Kidney (tissue), 14 donors: ENCODE results near the gene GP2. TPM values are rescaled to one million over a fixed set of nuclear protein-coding genes. Genes with fewer than 3 reads are reported as not detected.

Source experiments
- DNase-seq, 5 donors: peaks; one replicate each; pipeline ENCODE4 v3.0.0-alpha.2; 2013 to 2020
- FAIRE-seq: peaks from 2 replicates; lab custom pipeline; 2012; peaks lifted over from hg19 to GRCh38; lab: Jason Lieb, UNC
- H3K27ac ChIP-seq, 2 donors: one replicate each; pipeline ENCODE4 v1.7.0; 2013; ENCODE audit warnings: low read depth in 2 of 2, low read length in 2 of 2, inconsistent platforms in 1 of 2
- H3K27me3 ChIP-seq: one replicate; pipeline ENCODE4 v1.7.1; 2013; ENCODE audit warnings: low read length, inconsistent platforms; ENCODE audit not compliant: control insufficient read depth, insufficient read depth
- H3K36me3 ChIP-seq, 3 donors: one replicate each; pipeline versions ENCODE4 v1.7.0 to v1.7.1; 2013; ENCODE audit warnings: low read length in 3 of 3, control low read depth in 1 of 3, inconsistent platforms in 1 of 3; ENCODE audit not compliant: insufficient read depth in 3 of 3, control insufficient read depth in 2 of 3
- H3K4me1 ChIP-seq, 3 donors: one replicate each; pipeline versions ENCODE4 v1.7.0 to v1.7.1; 2013; ENCODE audit warnings: low read length in 3 of 3, inconsistent platforms in 1 of 3, low read depth in 1 of 3; ENCODE audit not compliant: control insufficient read depth in 2 of 3, insufficient read depth in 2 of 3
- H3K4me3 ChIP-seq, 3 donors: one replicate each; pipeline versions ENCODE4 v1.7.0 to v1.8.1; 2013; ENCODE audit warnings: low read length in 3 of 3, control low read depth in 1 of 3, inconsistent platforms in 1 of 3
- H3K9ac ChIP-seq, 3 donors: one replicate each; pipeline versions ENCODE4 v1.7.0 to v1.7.1; 2013; ENCODE audit warnings: low read length in 3 of 3, control low read depth in 1 of 3, inconsistent platforms in 1 of 3
- H3K9me3 ChIP-seq, 3 donors: one replicate each; pipeline versions ENCODE4 v1.7.0 to v1.7.1; 2013; ENCODE audit warnings: low read length in 3 of 3, control low read depth in 1 of 3, inconsistent platforms in 1 of 3; ENCODE audit not compliant: control insufficient read depth in 2 of 3, insufficient read depth in 1 of 3
- intact Hi-C: fragments of 100-400 bp; cut with DNase I; formaldehyde crosslinking; loops from one replicate; pipeline ENCODE4 v1.11.1; 2022
- polyA plus RNA-seq: library from polyadenylated mRNA; stranded (reverse); fragments of 350-450 nt; fragmentation: Illumina TruSeq; extraction: RNeasy Lipid Tissue Mini Kit (QIAGEN cat#74804); gene quantifications from one replicate; pipeline ENCODE4 v1.2.3, GENCODE V29; 2014; ENCODE audit warnings: low read depth, low replicate concordance; ENCODE audit not compliant: insufficient read depth
- total RNA-seq: library from RNA; stranded (reverse); fragmentation: NEBNext Ultra II Directional; extraction: Animal tissue kit (Norgen Biotek cat#: 25700); gene quantifications from one replicate; pipeline ENCODE4 v1.2.1, GENCODE V29; 2021
- TF ChIP-seq, protein P1 (sequence below): IDR thresholded peaks from 3 replicates; pipeline ENCODE4 v1.5.1; 2012; ENCODE audit warnings: mild to moderate bottlenecking, moderate library complexity, borderline replicate concordance; ENCODE audit not compliant: insufficient read depth; ENCODE audit errors: extremely low read depth
- donor health status: control.
- donor health status: control.
- donor health status: control.
- donor health status: control.
- donor health status: control.
- donor health status: DM: yes; HTN: yes; CAD: no.
- donor health status: Normal renal cell carcinoma (clear cell type).

Gene GP2
- total and polyA plus RNA-seq, 2 donors from 2014 or later: 0.94 to 9.3 TPM

DNA sequence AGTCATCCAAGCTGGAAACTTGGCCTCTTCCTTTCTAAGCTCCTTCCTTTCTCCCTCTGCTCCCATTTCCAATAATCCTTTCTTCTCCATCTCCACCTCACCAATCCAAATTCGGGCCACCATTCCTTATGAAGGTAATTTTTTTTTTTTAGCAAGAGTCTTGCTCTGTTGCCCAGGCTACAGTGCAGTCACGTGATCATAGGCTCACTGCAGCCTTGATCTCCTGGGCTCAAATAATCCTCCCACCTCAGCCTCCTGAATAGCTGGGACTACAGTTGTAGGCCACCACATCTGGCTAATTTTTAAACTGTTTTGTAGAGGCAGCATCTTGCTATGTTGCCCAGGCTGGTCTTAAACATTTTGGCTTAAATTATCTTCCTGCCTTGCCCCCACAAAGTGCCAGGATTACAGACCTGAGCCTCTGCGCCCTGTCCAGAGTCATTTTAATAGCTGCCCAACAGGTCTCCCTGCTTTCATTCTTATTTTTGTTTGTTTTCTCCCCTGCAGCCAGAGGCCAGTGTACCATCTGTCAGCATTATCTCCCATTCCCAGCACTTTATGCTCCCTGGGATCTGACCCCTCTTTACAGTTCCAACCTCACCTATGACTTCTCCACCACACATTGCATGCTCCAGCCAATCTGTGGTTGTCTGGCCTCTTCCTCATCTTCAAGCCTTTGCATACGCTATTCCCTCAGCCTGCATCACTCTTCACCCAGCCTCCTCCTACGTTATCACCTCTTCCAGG is 2.3 kb upstream of the GP2 start:
- H3K4me1 ChIP-seq: no peaks in the 10 kb centered on the region
- H3K9ac ChIP-seq: no peak overlapping the region
- DNase-seq: no peak
- H3K9me3 ChIP-seq: no peaks in the 10 kb centered on the region
- TF ChIP-seq, protein P1, sequence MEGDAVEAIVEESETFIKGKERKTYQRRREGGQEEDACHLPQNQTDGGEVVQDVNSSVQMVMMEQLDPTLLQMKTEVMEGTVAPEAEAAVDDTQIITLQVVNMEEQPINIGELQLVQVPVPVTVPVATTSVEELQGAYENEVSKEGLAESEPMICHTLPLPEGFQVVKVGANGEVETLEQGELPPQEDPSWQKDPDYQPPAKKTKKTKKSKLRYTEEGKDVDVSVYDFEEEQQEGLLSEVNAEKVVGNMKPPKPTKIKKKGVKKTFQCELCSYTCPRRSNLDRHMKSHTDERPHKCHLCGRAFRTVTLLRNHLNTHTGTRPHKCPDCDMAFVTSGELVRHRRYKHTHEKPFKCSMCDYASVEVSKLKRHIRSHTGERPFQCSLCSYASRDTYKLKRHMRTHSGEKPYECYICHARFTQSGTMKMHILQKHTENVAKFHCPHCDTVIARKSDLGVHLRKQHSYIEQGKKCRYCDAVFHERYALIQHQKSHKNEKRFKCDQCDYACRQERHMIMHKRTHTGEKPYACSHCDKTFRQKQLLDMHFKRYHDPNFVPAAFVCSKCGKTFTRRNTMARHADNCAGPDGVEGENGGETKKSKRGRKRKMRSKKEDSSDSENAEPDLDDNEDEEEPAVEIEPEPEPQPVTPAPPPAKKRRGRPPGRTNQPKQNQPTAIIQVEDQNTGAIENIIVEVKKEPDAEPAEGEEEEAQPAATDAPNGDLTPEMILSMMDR: no peak
- no peak overlapping the region for H3K4me3 ChIP-seq
- H3K36me3 ChIP-seq: no peaks in the 10 kb centered on the region
- H3K27ac ChIP-seq: no peak overlapping the region
- no peak for FAIRE-seq
- H3K27me3 ChIP-seq: no peaks in the 10 kb centered on the region
- intact Hi-C loops: no loop called here

DNA sequence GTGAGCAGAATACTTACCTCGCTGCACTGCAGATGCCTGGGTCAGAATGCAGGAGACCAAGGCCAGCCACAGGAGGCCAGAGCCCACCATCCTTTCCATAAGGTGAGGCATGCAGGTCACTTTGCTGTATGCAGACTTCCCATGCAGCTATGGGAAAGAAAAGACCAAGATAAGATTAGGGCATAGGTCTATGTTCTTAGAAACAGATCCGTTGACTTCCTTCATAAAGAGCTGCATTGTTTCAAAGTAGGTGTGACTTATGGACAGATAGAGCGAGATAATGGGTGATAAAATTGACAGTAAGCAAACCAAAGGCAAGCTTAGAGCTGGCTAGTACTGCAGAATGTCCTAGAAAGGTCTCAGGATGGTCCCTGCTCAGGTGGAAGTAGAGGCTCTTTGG is 992 bp downstream of the GP2 start:
- H3K9ac ChIP-seq: no peak overlapping the region
- H3K4me1 ChIP-seq: no peaks in the 10 kb centered on the region
- TF ChIP-seq, protein P1: no peak
- no peak overlapping the region for H3K4me3 ChIP-seq
- H3K9me3 ChIP-seq: no peaks in the 10 kb centered on the region
- DNase-seq (no peak), FAIRE-seq (no peak)
- H3K36me3 ChIP-seq: no peaks in the 10 kb centered on the region
- intact Hi-C loops: no loop called here
- H3K27ac ChIP-seq: no peak overlapping the region
- no peaks in the 10 kb centered on the region for H3K27me3 ChIP-seq

DNA sequence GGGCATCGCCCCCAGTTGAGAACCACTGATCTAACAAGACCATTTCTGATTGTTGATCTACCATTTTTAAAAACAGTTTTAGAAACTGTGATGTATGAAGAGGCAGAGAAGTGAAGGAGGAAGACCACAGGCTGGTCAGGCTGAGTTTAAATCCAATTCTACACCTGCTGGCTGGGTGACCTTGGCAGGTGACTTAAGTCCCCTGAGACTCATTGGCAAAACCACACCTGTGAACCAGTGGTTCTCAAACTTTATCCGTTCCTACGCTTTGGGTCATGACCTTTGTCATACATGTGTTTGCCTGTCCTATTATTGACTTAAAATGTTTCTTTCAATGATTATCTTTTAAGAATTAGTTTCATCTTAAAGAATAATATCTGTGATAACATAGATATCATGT is 2.3 kb downstream of the GP2 start:
- H3K27me3 ChIP-seq: no peaks in the 10 kb centered on the region
- H3K4me3 ChIP-seq: no peak overlapping the region
- FAIRE-seq (no peak), DNase-seq (no peak)
- no peak overlapping the region for H3K9ac ChIP-seq
- H3K9me3 ChIP-seq: no peaks in the 10 kb centered on the region
- H3K36me3 ChIP-seq: no peaks in the 10 kb centered on the region
- intact Hi-C loops: no loop called here
- H3K27ac ChIP-seq: no peak overlapping the region
- TF ChIP-seq, protein P1: no peak
- no peaks in the 10 kb centered on the region for H3K4me1 ChIP-seq
